ENCODE measurements around the gene ABCA10.

ABCA10 gene

GRCh38 chr17:69141431-69142174, 87.0 kb downstream of the ABCA10 start, which contains the start of gene ABCA6:
Gene ABCA6 (minus strand): TSS chr17:69141895. CDS start chr17:69140703, 1,192 bp downstream.
- no peak for TF ChIP-seq CTCF (conservative IDR thresholded peaks at IDR 0.05; ENCODE audit: control insufficient read depth, insufficient read depth, low read depth, low read length)
- DNase-seq (ENCODE audit: low read depth): peak; percentile 92
- peak within 1 kb of the TSS; percentile 59 for H3K4me3 ChIP-seq (ENCODE audit: control insufficient read depth, low read depth, low read length)

- no peak for TF ChIP-seq CTCF (conservative IDR thresholded peaks at IDR 0.05; ENCODE audit: control insufficient read depth, insufficient read depth, low read depth, low read length)
- H3K4me3 ChIP-seq (ENCODE audit: control insufficient read depth, low read depth, low read length): no peak overlapping the region
- DNase-seq (ENCODE audit: low read depth): no peak
Measured at GRCh38 chr17:69134112-69134511, 94.5 kb downstream of the ABCA10 start.

- no peak for TF ChIP-seq CTCF (conservative IDR thresholded peaks at IDR 0.05; ENCODE audit: control insufficient read depth, insufficient read depth, low read depth, low read length)
- DNase-seq (ENCODE audit: low read depth): no peak
- no peak overlapping the region for H3K4me3 ChIP-seq (ENCODE audit: control insufficient read depth, low read depth, low read length)
Measured at GRCh38 chr17:69130627-69131296, 97.9 kb downstream of the ABCA10 start.

GRCh38 chr17:69123626-69124025, 105.0 kb downstream of the ABCA10 start:
- no peak overlapping the region for H3K4me3 ChIP-seq (ENCODE audit: control insufficient read depth, low read depth, low read length)
- DNase-seq (ENCODE audit: low read depth): no peak
- no peak for TF ChIP-seq CTCF (conservative IDR thresholded peaks at IDR 0.05; ENCODE audit: control insufficient read depth, insufficient read depth, low read depth, low read length)

- H3K4me3 ChIP-seq (ENCODE audit: control insufficient read depth, low read depth, low read length): no peak overlapping the region
- DNase-seq (ENCODE audit: low read depth): no peak
- TF ChIP-seq CTCF (conservative IDR thresholded peaks at IDR 0.05; ENCODE audit: control insufficient read depth, insufficient read depth, low read depth, low read length): no peak
Measured at GRCh38 chr17:69122065-69122464, 106.6 kb downstream of the ABCA10 start.

GRCh38 chr17:69117855-69118784, 110.5 kb downstream of the ABCA10 start:
- DNase-seq (ENCODE audit: low read depth): no peak
- H3K4me3 ChIP-seq (ENCODE audit: control insufficient read depth, low read depth, low read length): no peak overlapping the region
- TF ChIP-seq CTCF (conservative IDR thresholded peaks at IDR 0.05; ENCODE audit: control insufficient read depth, insufficient read depth, low read depth, low read length): no peak
